ENCODE results near the gene CENPP. TPM values are rescaled to one million over a fixed set of nuclear protein-coding genes. Genes with fewer than 3 reads are reported as not detected.

The CENPP gene
- total RNA-seq, 2 experiments from 2014 or later: 26.5 to 27.0 TPM

- Mint-ChIP-seq H3K27me3 (no peaks in the 10 kb centered on the region), H3K36me3 (peaks cover 27% of the 10 kb centered on the region), H3K4me1 (no peaks in the 10 kb centered on the region), H3K9me3 (peaks cover 2% of the 10 kb centered on the region), H3K27ac (no peak overlapping the region), H3K4me3 (no peak overlapping the region)
- DNase-seq: no peak
Measured at GRCh38 chr9:92641092-92641809, 315.5 kb downstream of the CENPP start.

GRCh38 chr9:92642041-92642451, 316.3 kb downstream of the CENPP start:
- H3K4me3 Mint-ChIP-seq: no peak overlapping the region
- H3K27ac Mint-ChIP-seq: no peak overlapping the region
- H3K27me3 Mint-ChIP-seq: no peaks in the 10 kb centered on the region
- DNase-seq: no peak
- peaks cover 33% of the 10 kb centered on the region for H3K36me3 Mint-ChIP-seq
- peaks cover 5% of the 10 kb centered on the region for H3K9me3 Mint-ChIP-seq
- peaks cover 2% of the 10 kb centered on the region for H3K4me1 Mint-ChIP-seq

GRCh38 chr9:92642564-92642963, 316.8 kb downstream of the CENPP start:
- H3K36me3 Mint-ChIP-seq: peaks cover 38% of the 10 kb centered on the region
- H3K27me3 Mint-ChIP-seq: no peaks in the 10 kb centered on the region
- peaks cover 8% of the 10 kb centered on the region for H3K9me3 Mint-ChIP-seq
- H3K4me1 Mint-ChIP-seq: peaks cover 5% of the 10 kb centered on the region
- no peak for DNase-seq
- no peak overlapping the region for H3K27ac Mint-ChIP-seq
- no peak overlapping the region for H3K4me3 Mint-ChIP-seq

GRCh38 chr9:92644278-92644677, 318.5 kb downstream of the CENPP start:
- Mint-ChIP-seq H3K4me3 (no peak overlapping the region), H3K4me1 (peaks cover 5% of the 10 kb centered on the region), H3K27me3 (no peaks in the 10 kb centered on the region), H3K27ac (no peak overlapping the region), H3K36me3 (peaks cover 51% of the 10 kb centered on the region), H3K9me3 (peaks cover 8% of the 10 kb centered on the region)
- DNase-seq: no peak

GRCh38 chr9:92645041-92645440, 319.3 kb downstream of the CENPP start:
- DNase-seq: no peak
- Mint-ChIP-seq H3K36me3 (peaks cover 54% of the 10 kb centered on the region), H3K4me1 (peaks cover 5% of the 10 kb centered on the region), H3K27me3 (no peaks in the 10 kb centered on the region), H3K4me3 (no peak overlapping the region), H3K27ac (no peak overlapping the region), H3K9me3 (peaks cover 8% of the 10 kb centered on the region)

GRCh38 chr9:92647671-92648473, 322.1 kb downstream of the CENPP start:
- no peaks in the 10 kb centered on the region for H3K27me3 Mint-ChIP-seq
- no peak for DNase-seq
- peaks cover 8% of the 10 kb centered on the region for H3K9me3 Mint-ChIP-seq
- peaks cover 5% of the 10 kb centered on the region for H3K4me1 Mint-ChIP-seq
- H3K27ac Mint-ChIP-seq: no peak overlapping the region
- peaks cover 56% of the 10 kb centered on the region for H3K36me3 Mint-ChIP-seq
- H3K4me3 Mint-ChIP-seq: no peak overlapping the region

GRCh38 chr9:92648474-92648971, 322.8 kb downstream of the CENPP start:
- no peaks in the 10 kb centered on the region for H3K27me3 Mint-ChIP-seq
- peaks cover 56% of the 10 kb centered on the region for H3K36me3 Mint-ChIP-seq
- DNase-seq: no peak
- peaks cover 5% of the 10 kb centered on the region for H3K4me1 Mint-ChIP-seq
- no peak overlapping the region for H3K4me3 Mint-ChIP-seq
- no peak overlapping the region for H3K27ac Mint-ChIP-seq
- peaks cover 8% of the 10 kb centered on the region for H3K9me3 Mint-ChIP-seq

GRCh38 chr9:92649007-92649406, 323.3 kb downstream of the CENPP start:
- H3K4me1 Mint-ChIP-seq: peaks cover 5% of the 10 kb centered on the region
- peaks cover 52% of the 10 kb centered on the region for H3K36me3 Mint-ChIP-seq
- no peak overlapping the region for H3K4me3 Mint-ChIP-seq
- H3K27me3 Mint-ChIP-seq: no peaks in the 10 kb centered on the region
- DNase-seq: no peak
- no peak overlapping the region for H3K27ac Mint-ChIP-seq
- peaks cover 8% of the 10 kb centered on the region for H3K9me3 Mint-ChIP-seq

- peaks cover 8% of the 10 kb centered on the region for H3K9me3 Mint-ChIP-seq
- peaks cover 40% of the 10 kb centered on the region for H3K36me3 Mint-ChIP-seq
- H3K27me3 Mint-ChIP-seq: no peaks in the 10 kb centered on the region
- DNase-seq: no peak
- H3K4me1 Mint-ChIP-seq: peaks cover 5% of the 10 kb centered on the region
- no peak overlapping the region for H3K27ac Mint-ChIP-seq
- H3K4me3 Mint-ChIP-seq: no peak overlapping the region
Measured at GRCh38 chr9:92650296-92650695, 324.5 kb downstream of the CENPP start.

- no peaks in the 10 kb centered on the region for H3K27me3 Mint-ChIP-seq
- H3K4me1 Mint-ChIP-seq: peaks cover 5% of the 10 kb centered on the region
- H3K9me3 Mint-ChIP-seq: peaks cover 7% of the 10 kb centered on the region
- peaks cover 32% of the 10 kb centered on the region for H3K36me3 Mint-ChIP-seq
- H3K4me3 Mint-ChIP-seq: no peak overlapping the region
- no peak overlapping the region for H3K27ac Mint-ChIP-seq
- no peak for DNase-seq
Measured at GRCh38 chr9:92650839-92651621, 325.3 kb downstream of the CENPP start.

GRCh38 chr9:92652461-92652860, 326.7 kb downstream of the CENPP start:
- no peak overlapping the region for H3K27ac Mint-ChIP-seq
- no peak overlapping the region for H3K4me3 Mint-ChIP-seq
- H3K36me3 Mint-ChIP-seq: peaks cover 23% of the 10 kb centered on the region
- no peaks in the 10 kb centered on the region for H3K27me3 Mint-ChIP-seq
- H3K9me3 Mint-ChIP-seq: no peaks in the 10 kb centered on the region
- H3K4me1 Mint-ChIP-seq: no peaks in the 10 kb centered on the region
- no peak for DNase-seq

GRCh38 chr9:92654481-92655301, 328.9 kb downstream of the CENPP start:
- no peaks in the 10 kb centered on the region for H3K9me3 Mint-ChIP-seq
- H3K4me3 Mint-ChIP-seq: no peak overlapping the region
- H3K4me1 Mint-ChIP-seq: peaks cover 3% of the 10 kb centered on the region
- H3K27ac Mint-ChIP-seq: no peak overlapping the region
- H3K27me3 Mint-ChIP-seq: no peaks in the 10 kb centered on the region
- no peak for DNase-seq
- H3K36me3 Mint-ChIP-seq: peaks cover 10% of the 10 kb centered on the region

GRCh38 chr9:92655366-92655765, 329.6 kb downstream of the CENPP start:
- H3K36me3 Mint-ChIP-seq: peaks cover 10% of the 10 kb centered on the region
- no peak overlapping the region for H3K4me3 Mint-ChIP-seq
- no peaks in the 10 kb centered on the region for H3K27me3 Mint-ChIP-seq
- no peak overlapping the region for H3K27ac Mint-ChIP-seq
- H3K9me3 Mint-ChIP-seq: no peaks in the 10 kb centered on the region
- H3K4me1 Mint-ChIP-seq: peaks cover 3% of the 10 kb centered on the region
- DNase-seq: no peak

- Mint-ChIP-seq H3K27me3 (no peaks in the 10 kb centered on the region), H3K27ac (no peak overlapping the region), H3K4me1 (peaks cover 5% of the 10 kb centered on the region), H3K4me3 (no peak overlapping the region), H3K36me3 (peaks cover 10% of the 10 kb centered on the region), H3K9me3 (no peaks in the 10 kb centered on the region)
- DNase-seq: no peak
Measured at GRCh38 chr9:92655896-92656536, 330.3 kb downstream of the CENPP start.
